IPS-11a (cell line): Measurements from ENCODE around the gene CEP68.

Experiments used
- H3K4me3 ChIP-seq: one replicate; pipeline ENCODE4 v1.5.1; 2013; ENCODE audit warnings: low read depth, low read length, control low read depth

CEP68 gene

GRCh38 chr2:65057391-65058052 is 1.3 kb downstream of the CEP68 start:
- H3K4me3 ChIP-seq: peak overlapping the region; percentile 77

- H3K4me3 ChIP-seq: no peak overlapping the region
These were observed 2.9 kb downstream of the CEP68 start for GRCh38 chr2:65059071-65059470.

GRCh38 chr2:65061146-65061909 is 5.1 kb downstream of the CEP68 start:
- no peak overlapping the region for H3K4me3 ChIP-seq

GRCh38 chr2:65061910-65062339 is 5.7 kb downstream of the CEP68 start:
- H3K4me3 ChIP-seq: no peak overlapping the region

DNA sequence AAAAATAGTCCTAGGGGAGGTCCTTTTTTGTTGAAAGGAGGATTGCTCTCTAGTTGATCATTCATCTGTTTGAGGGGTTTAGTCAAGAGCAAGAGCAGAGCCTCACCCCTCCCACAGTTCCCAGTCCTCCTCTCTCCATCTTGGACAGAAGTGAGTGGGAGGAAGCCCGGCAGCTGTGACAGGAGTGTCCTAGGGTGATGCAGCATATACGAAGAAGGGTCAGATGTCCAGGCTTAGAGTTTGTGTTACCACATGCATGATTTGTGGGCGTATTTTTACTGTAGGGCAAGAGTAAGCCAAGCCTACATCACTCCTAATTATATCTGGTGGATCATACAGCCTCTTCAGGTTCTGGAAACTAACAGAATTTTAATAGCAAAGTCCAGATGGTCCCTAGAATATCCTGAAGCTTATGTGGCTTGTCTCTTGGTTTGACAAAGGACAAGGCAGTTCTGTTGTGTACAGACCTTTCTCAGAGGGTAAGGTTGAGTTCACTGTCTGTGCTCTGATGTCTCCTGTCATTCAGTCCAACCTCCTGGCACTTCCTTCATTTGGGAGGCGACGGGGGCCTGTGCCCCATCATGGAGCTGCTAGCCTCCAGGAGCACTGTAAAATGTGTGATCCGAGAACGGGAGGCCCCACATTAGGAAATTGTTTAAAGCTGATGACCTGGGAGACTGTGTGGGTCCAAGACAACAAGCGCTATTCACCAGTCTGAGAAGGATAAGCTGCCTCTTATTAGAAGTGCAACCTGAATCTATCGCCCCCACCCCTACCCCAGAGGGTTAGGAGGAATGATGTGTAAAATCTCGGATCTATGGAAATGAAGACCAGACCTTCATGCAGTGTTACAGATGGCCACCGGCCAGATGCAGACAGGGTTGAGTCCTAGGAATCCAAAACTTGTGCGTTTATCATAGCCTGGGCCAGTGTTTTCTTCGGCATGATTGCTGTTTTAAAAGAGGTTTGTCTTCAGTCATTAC is 6.9 kb downstream of the CEP68 start:
- no peak overlapping the region for H3K4me3 ChIP-seq

GRCh38 chr2:65064728-65065552 is 8.7 kb downstream of the CEP68 start:
- no peak overlapping the region for H3K4me3 ChIP-seq

- no peak overlapping the region for H3K4me3 ChIP-seq
These were observed 11.8 kb downstream of the CEP68 start for GRCh38 chr2:65067806-65068553.

DNA sequence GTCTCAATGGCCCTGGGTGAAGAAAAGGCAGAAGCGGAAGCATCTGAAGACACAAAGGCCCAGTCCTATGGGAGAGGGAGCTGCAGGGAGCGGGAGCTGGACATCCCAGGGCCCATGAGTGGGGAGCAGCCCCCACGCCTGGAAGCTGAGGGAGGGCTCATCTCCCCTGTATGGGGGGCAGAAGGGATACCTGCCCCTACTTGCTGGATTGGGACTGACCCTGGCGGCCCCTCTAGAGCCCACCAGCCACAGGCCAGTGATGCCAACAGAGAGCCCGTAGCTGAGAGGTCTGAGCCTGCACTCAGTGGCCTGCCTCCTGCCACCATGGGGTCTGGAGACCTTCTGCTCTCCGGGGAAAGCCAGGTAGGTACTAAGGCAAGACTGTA is 13.2 kb downstream of the CEP68 start:
- no peak overlapping the region for H3K4me3 ChIP-seq

DNA sequence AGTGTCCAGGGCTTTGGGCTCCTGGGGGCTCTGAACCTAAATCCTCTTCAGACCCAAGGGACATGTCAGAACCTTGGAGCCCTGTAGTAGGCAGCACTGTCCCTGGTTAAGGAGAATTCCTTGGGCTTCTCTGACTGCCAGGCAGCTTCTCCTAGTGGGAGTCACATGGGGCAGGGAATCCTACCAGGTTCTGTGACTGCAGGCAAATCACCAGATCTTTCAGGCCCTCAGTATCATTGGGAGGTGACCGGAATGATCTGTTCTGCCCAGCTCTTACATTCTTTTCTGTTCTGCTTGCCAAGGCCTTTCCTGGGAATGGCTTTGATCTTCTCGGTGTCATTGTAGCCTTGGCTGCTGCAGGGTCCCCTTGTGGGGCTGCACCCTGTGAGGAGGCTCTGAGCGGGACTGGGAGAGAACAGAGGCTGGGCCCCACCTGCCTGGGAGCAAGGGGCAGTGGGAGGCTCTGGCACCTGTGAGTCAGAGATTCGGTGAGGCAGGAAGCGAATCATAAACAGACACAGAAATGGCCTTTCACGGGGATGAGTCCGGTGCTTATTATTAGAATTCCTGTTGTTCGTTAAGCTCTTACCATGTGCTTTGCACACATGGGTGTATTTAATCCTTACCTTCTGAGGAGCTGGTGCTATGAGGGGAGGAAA is 14.1 kb downstream of the CEP68 start:
- no peak overlapping the region for H3K4me3 ChIP-seq

- no peak overlapping the region for H3K4me3 ChIP-seq
These were observed 14.6 kb downstream of the CEP68 start for GRCh38 chr2:65070856-65071255.

GRCh38 chr2:65071499-65072180 is 15.4 kb downstream of the CEP68 start:
- no peak overlapping the region for H3K4me3 ChIP-seq

DNA sequence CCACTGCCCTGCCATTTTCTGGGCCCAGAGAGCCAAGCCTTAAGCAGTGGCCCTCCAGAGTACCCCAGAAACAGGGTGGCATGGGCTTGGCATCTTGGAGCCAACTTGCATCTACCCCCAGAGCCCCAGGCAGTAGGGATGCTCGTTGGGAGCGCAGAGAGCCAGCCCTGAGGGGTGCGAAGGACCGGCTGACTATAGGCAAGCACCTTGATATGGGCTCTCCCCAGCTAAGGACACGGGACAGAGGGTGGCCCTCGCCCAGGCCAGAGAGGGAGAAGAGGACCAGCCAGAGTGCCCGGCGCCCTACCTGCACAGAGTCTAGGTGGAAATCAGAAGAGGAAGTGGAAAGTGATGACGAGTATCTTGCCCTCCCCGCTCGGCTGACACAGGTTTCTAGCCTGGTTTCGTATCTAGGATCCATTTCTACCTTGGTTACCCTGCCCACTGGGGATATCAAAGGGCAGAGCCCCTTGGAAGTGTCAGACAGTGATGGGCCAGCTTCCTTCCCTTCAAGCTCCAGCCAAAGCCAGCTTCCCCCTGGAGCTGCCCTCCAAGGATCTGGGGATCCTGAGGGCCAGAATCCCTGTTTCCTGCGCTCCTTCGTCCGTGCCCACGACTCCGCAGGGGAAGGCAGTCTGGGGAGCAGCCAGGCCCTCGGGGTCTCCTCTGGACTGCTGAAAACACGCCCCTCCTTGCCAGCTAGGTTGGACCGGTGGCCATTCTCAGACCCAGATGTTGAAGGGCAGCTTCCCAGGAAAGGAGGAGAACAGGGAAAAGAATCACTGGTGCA is 16.2 kb downstream of the CEP68 start:
- no peak overlapping the region for H3K4me3 ChIP-seq

DNA sequence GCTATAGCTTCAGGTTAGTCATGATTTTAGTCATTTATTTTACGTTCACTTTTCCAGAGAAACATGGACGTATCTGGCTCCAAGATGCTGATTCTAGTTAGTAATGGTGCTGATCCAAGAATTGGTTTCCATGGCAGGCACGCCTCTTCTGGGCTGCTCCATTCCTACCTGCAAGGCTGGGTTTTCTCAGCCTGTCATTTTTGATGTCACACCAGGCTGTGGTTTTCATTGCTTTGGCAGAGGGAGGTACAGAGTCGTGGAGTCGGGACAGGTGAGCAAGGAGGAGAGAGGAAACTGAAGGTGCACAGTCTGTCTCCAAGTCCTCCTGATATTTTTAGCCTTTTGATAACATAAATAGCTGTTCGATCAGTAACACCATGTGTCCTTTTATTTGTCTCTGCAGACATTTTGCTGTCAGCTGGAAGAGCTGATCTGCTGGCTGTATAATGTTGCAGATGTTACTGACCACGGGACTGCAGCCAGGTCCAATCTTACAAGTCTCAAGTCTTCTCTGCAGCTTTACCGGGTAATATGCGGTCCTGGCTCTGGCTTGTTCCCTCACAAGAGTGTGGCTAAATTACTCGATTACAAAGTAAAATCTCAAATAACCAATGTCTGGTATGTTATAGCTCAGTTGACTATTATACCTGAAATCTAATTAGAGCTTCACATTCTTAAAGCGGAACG is 17.8 kb downstream of the CEP68 start:
- H3K4me3 ChIP-seq: no peak overlapping the region

DNA sequence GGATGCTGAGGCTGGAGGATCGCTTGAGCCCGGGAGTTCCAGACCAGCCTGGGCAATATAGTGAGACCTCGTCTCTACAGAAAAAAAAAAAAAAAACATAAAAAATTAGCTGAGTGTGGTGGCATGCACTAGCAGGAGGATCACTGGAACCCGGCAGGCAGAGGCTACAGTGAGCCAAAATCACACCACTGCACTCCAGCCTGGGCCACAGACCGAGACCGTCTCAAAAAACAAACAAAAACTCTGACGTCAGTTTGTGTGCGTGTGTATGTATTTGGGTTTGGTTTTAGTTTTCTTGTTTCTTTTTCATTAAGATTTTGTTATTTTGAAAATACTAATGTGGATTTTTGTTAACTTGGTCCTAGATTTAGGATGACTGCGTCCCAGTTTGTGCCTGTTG is 19.0 kb downstream of the CEP68 start:
- H3K4me3 ChIP-seq: no peak overlapping the region

GRCh38 chr2:65075605-65076344 is 19.6 kb downstream of the CEP68 start:
- H3K4me3 ChIP-seq: no peak overlapping the region

GRCh38 chr2:65076345-65076710 is 20.1 kb downstream of the CEP68 start:
- H3K4me3 ChIP-seq: no peak overlapping the region

DNA sequence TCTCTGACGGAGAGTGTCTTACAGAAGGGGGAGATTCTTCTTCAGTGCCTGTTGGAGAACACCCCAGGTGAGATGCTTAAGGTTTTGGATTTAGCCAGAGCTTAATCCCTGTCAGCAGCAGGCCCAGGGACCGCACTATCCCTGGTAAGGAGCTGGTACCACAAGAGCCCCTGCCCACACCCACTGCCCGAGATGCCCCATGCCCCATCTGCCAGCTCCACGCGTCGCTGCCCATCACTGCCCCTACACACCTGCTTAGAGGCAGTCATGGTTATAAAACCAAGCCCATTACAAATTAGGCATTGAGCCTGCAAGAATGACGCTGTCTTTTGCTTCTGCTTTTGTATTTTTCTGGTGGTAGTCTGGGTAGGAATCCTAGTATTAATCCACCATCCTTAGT is 21.7 kb downstream of the CEP68 start:
- H3K4me3 ChIP-seq: no peak overlapping the region
